CD4-positive, alpha-beta T cell (primary cell): Measurements from ENCODE around the gene UBE2F. TPM values are rescaled to one million over a fixed set of nuclear protein-coding genes. Genes with fewer than 3 reads are reported as not detected.
A peak's percentile ranks its signal among the peaks of the same experiment; 100 is the strongest.

ENCODE experiments used
- ATAC-seq: fragments of 200-7000 bp; cut with Tn5 transposase; one replicate; pipeline ENCODE4 v1.10.0; 2022; ENCODE audit warnings: mild to moderate bottlenecking; ENCODE audit not compliant: poor library complexity
- CTCF ChIA-PET: fragments of 350-600 bp; sonication (Branson Sonifier 250); formaldehyde crosslinking; loops from one replicate; lab custom pipeline; 2021; ENCODE audit warnings: antibody characterized with exemption, inconsistent platforms; lab: Charles Lee
- POLR2A ChIA-PET: fragments of 350-600 bp; sonication (Branson Sonifier 250); formaldehyde crosslinking; loops from one replicate; lab custom pipeline; 2021; ENCODE audit warnings: antibody characterized with exemption, inconsistent platforms; lab: Charles Lee
- DNase-seq, 14 experiments: peaks; one replicate each; pipeline ENCODE4 v3.0.0-alpha.2; 2013 to 2020; ENCODE audit warnings: mixed read lengths in 2 of 14
- H3K27ac ChIP-seq, 2 donors: one replicate each; pipeline versions ENCODE4 v1.5.1 to v1.7.0; 2013; ENCODE audit warnings: low read length in 2 of 2, low read depth in 1 of 2, mild to moderate bottlenecking in 1 of 2
- H3K27me3 ChIP-seq, 2 experiments: 1 replicate in 1 of 2; 2 replicates in 1 of 2; pipeline versions ENCODE4 v1.6.1 to v1.7.0; 2013; ENCODE audit warnings: low read length in 2 of 2, control low read depth in 1 of 2, mild to moderate bottlenecking in 1 of 2, moderate library complexity in 1 of 2; ENCODE audit not compliant: insufficient read depth in 2 of 2, control insufficient read depth in 1 of 2
- H3K36me3 ChIP-seq: one replicate; pipeline ENCODE4 v1.6.1; 2013; ENCODE audit warnings: low read length, control low read depth; ENCODE audit not compliant: insufficient read depth
- H3K4me1 ChIP-seq: one replicate; pipeline ENCODE4 v1.6.1; 2013; ENCODE audit warnings: low read length, control low read depth; ENCODE audit not compliant: insufficient read depth
- H3K4me3 ChIP-seq: one replicate; pipeline ENCODE4 v1.5.1; 2013; ENCODE audit warnings: mild to moderate bottlenecking, low read length, moderate library complexity
- H3K9me3 ChIP-seq, 2 experiments: 1 replicate in 1 of 2; 2 replicates in 1 of 2; pipeline versions ENCODE4 v1.6.1 to v1.7.0; 2013; ENCODE audit warnings: low read length in 2 of 2, mild to moderate bottlenecking in 2 of 2, control low read depth in 1 of 2, moderate library complexity in 1 of 2; ENCODE audit not compliant: control insufficient read depth in 1 of 2, insufficient read depth in 1 of 2
- H3K27ac Mint-ChIP-seq: one replicate; pipeline ENCODE4 v1.8.0; 2020; ENCODE audit warnings: mixed read lengths
- H3K27me3 Mint-ChIP-seq: one replicate; pipeline ENCODE4 v1.8.0; 2021; ENCODE audit warnings: mixed read lengths
- H3K36me3 Mint-ChIP-seq: one replicate; pipeline ENCODE4 v1.8.0; 2021; ENCODE audit warnings: low read depth, mixed read lengths
- H3K4me1 Mint-ChIP-seq: one replicate; pipeline ENCODE4 v1.8.0; 2021; ENCODE audit warnings: low read depth, mixed read lengths
- H3K4me3 Mint-ChIP-seq: one replicate; pipeline ENCODE4 v1.8.0; 2020; ENCODE audit warnings: mild to moderate bottlenecking, mixed read lengths
- H3K9me3 Mint-ChIP-seq: one replicate; pipeline ENCODE4 v1.8.0; 2020; ENCODE audit warnings: mixed read lengths
- intact Hi-C, 2 experiments: fragments of 100-400 bp; cut with DNase I in 1 of 2; cut with micrococcal nuclease in 1 of 2; formaldehyde crosslinking; loops; one replicate each; pipeline versions ENCODE4 v1.15.1 to v1.9.0; 2023 to 2025; cut with DNase I, micrococcal nuclease
- total RNA-seq, 174 experiments: library from RNA in 2 of 174; stranded (reverse) in 2 of 174; gene quantifications; one replicate each; pipeline ENCODE4 v1.2.3 and lab custom pipeline; 2021 to 2026
- TF ChIP-seq, protein P1 (sequence below): fragments of 200-600 bp; IDR thresholded peaks from one replicate; pipeline ENCODE4 v1.8.0; 2022; ENCODE audit warnings: antibody characterized with exemption, mild to moderate bottlenecking

The UBE2F gene
- total RNA-seq, 2 experiments from 2014 or later, result 23.2 to 27.4 TPM

DNA sequence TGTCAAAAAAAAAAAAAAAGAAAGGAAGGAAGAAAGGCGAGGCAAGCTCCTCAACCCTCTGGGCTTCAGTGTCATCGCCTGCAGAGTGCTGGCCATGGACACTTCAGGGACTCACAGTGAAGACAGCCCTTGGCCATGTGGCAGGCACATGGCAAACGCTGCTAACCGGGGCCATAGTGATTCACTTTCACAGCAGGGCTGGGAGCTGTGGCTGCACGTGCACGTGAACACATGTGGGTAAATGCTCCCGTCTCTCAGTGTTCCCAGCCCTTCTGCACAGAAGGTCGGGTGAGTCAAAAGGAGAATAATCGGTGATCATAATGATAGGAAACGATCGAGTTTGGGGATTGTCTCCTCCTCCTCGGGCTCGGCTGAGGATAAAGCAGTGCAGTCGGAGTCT is 46.1 kb upstream of the UBE2F start:
- no peak overlapping the region for H3K27ac Mint-ChIP-seq
- intact Hi-C loops, result loop anchor here in 1 of 2 experiments (5.0 kb wide), 1 partner anchor 97 kb away; no protein-coding TSS in a partner anchor
- ATAC-seq (no peak), DNase-seq (no peak)
- no peaks in the 10 kb centered on the region for H3K27me3 Mint-ChIP-seq
- H3K4me1 ChIP-seq, result peaks cover 17% of the 10 kb centered on the region
- TF ChIP-seq, protein P1, sequence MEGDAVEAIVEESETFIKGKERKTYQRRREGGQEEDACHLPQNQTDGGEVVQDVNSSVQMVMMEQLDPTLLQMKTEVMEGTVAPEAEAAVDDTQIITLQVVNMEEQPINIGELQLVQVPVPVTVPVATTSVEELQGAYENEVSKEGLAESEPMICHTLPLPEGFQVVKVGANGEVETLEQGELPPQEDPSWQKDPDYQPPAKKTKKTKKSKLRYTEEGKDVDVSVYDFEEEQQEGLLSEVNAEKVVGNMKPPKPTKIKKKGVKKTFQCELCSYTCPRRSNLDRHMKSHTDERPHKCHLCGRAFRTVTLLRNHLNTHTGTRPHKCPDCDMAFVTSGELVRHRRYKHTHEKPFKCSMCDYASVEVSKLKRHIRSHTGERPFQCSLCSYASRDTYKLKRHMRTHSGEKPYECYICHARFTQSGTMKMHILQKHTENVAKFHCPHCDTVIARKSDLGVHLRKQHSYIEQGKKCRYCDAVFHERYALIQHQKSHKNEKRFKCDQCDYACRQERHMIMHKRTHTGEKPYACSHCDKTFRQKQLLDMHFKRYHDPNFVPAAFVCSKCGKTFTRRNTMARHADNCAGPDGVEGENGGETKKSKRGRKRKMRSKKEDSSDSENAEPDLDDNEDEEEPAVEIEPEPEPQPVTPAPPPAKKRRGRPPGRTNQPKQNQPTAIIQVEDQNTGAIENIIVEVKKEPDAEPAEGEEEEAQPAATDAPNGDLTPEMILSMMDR, result no peak
- no peak overlapping the region for H3K4me3 Mint-ChIP-seq
- H3K27me3 ChIP-seq, result no peaks in the 10 kb centered on the region
- CTCF ChIA-PET, result no interaction called here
- no peaks in the 10 kb centered on the region for H3K9me3 ChIP-seq
- H3K36me3 Mint-ChIP-seq, result no peaks in the 10 kb centered on the region
- H3K9me3 Mint-ChIP-seq, result no peaks in the 10 kb centered on the region
- H3K27ac ChIP-seq, result no peak overlapping the region
- H3K4me3 ChIP-seq, result no peak overlapping the region
- no peaks in the 10 kb centered on the region for H3K36me3 ChIP-seq
- H3K4me1 Mint-ChIP-seq, result peaks cover 9% of the 10 kb centered on the region
- POLR2A ChIA-PET, result no interaction called here

- Mint-ChIP-seq H3K4me3 (no peak overlapping the region), H3K27me3 (no peaks in the 10 kb centered on the region), H3K4me1 (peaks cover 14% of the 10 kb centered on the region), H3K36me3 (no peaks in the 10 kb centered on the region), H3K9me3 (no peaks in the 10 kb centered on the region), H3K27ac (no peak overlapping the region)
- TF ChIP-seq, protein P1, result no peak
- no peaks in the 10 kb centered on the region for H3K9me3 ChIP-seq
- H3K4me3 ChIP-seq, result no peak overlapping the region
- H3K4me1 ChIP-seq, result peaks cover 20% of the 10 kb centered on the region
- intact Hi-C loops, result loop anchor here in 1 of 2 experiments (2.0 to 5.0 kb wide), 2 partner anchors 95 to 343 kb away; no protein-coding TSS in a partner anchor
- ATAC-seq, result no peak
- DNase-seq, result no peak
- H3K27me3 ChIP-seq, result no peaks in the 10 kb centered on the region
- ChIA-PET POLR2A (no interaction called here), CTCF (no interaction called here)
- no peaks in the 10 kb centered on the region for H3K36me3 ChIP-seq
- no peak overlapping the region for H3K27ac ChIP-seq
Measured at GRCh38 chr2:237921967-237922492, 44.8 kb upstream of the UBE2F start.

DNA sequence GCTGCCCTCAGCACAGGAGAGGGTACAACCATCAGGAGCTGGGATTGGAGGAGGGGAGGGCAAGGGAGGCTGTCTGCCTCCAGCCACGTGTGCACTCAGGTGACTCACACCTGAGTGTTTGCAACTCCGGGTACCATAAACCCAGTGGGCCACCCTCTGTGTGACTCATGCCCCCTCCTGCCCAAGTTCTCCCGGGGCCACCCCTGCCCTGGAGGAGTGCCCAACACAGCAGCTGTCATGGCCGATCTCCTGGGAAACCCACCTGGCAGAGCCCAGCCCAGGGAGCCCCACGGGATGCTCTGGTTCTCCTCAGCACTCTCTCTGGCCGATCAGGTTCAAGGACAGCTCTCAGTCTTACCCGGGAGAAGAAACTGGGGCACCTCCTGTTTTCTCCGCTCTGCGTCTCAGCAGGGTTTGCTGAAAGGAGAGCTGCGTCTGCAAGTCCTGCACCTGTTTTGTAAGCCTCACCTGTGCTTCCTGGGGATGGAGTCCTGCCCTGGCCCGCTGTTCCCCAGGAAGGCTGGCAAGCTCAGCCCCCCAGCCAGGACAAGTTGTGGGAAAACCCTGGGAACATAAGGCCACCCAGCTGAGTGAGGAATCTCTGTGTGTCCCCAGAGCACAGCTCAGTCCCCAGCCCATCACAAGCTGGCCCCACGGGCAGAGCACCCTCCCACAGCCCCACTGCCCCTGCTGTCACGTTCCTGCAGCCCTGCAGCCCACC is 44.0 kb upstream of the UBE2F start:
- H3K4me3 Mint-ChIP-seq, result no peak overlapping the region
- Histone ChIP-seq H3K4me1 (peaks cover 20% of the 10 kb centered on the region), H3K9me3 (no peaks in the 10 kb centered on the region), H3K27me3 (no peaks in the 10 kb centered on the region), H3K4me3 (peak overlapping the region; percentile 50), H3K36me3 (no peaks in the 10 kb centered on the region), H3K27ac (no peak overlapping the region)
- no peaks in the 10 kb centered on the region for H3K36me3 Mint-ChIP-seq
- ChIA-PET CTCF (interaction anchor here (0.8 to 1.7 kb wide), 8 partner anchors 10 to 316 kb away, joined by 3 to 4 read pairs (median 3); no protein-coding TSS in a partner anchor), POLR2A (interaction anchor here (0.6 to 1.2 kb wide), 4 partner anchors 24 to 146 kb away, joined by 3 to 5 read pairs (median 3); partner anchors contain the start of gene SCLY)
- intact Hi-C loops, result loop anchor here in 1 of 2 experiments (1.0 to 5.0 kb wide), 3 partner anchors 40 to 342 kb away; no protein-coding TSS in a partner anchor
- DNase-seq, result peak in 2 of 14 experiments; percentile 41 to 57
- H3K9me3 Mint-ChIP-seq, result no peaks in the 10 kb centered on the region
- H3K27ac Mint-ChIP-seq, result no peak overlapping the region
- no peaks in the 10 kb centered on the region for H3K27me3 Mint-ChIP-seq
- H3K4me1 Mint-ChIP-seq, result peaks cover 14% of the 10 kb centered on the region
- TF ChIP-seq, protein P1, result no peak
- ATAC-seq, result no peak
